A172 (cell line): ENCODE data around the gene PPP1R27. TPM values are rescaled to one million over a fixed set of nuclear protein-coding genes. Genes with fewer than 3 reads are reported as not detected.

Source experiments
- DNase-seq: peaks from one replicate; pipeline ENCODE4 v3.0.0-alpha.2; 2015; ENCODE audit warnings: low spot score
- total RNA-seq: library from RNA; depleted of rRNA; stranded (reverse); fragments of >200 nt; shearing (Covaris generic); gene quantifications from 2 replicates; pipeline ENCODE4 v1.2.3, GENCODE V29; 2014; rRNA removed

The PPP1R27 gene
- total RNA-seq, 1 experiment from 2014 or later = not detected

DNA sequence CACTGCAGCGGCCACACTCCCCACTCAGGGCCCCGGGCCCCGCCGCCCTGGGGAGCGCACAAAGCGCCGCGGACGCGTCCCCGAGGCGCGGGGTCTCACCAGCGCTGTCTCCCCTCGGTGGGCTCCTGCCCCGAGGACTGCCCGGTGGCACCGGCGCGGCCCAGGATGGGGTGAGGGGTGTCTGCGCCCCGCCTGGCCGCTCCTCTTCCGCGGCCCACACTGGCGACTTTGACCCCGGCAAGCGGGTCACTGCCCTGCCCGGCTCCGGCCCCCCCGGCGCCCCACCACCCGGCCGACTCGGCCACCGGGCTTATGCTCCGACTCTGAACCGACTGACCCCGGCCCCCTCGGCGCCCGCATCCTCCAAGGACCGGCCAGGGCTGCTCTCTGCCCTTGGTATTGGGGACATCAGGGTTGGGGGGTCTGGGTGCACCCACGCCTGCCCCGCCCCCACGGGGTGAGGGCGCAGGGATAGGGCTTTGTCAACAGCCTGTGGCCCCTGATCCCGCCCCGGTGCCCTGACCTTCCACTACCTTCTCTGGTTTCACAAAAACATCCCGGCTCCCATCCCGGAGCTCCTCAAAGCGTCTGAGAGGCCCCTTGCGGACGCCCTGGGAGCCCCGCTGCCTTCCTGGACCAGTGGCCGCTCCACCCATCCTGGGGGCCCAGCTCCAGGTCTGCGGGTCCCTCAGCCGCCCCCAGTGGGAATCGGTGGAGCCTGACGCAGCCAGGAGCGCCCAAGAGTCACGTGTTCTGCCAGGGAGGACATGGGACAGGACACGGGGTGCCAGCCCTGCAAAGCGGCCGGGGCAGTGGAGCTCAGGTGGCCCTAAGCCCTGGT is 30.1 kb downstream of the PPP1R27 start:
- no peak for DNase-seq

DNA sequence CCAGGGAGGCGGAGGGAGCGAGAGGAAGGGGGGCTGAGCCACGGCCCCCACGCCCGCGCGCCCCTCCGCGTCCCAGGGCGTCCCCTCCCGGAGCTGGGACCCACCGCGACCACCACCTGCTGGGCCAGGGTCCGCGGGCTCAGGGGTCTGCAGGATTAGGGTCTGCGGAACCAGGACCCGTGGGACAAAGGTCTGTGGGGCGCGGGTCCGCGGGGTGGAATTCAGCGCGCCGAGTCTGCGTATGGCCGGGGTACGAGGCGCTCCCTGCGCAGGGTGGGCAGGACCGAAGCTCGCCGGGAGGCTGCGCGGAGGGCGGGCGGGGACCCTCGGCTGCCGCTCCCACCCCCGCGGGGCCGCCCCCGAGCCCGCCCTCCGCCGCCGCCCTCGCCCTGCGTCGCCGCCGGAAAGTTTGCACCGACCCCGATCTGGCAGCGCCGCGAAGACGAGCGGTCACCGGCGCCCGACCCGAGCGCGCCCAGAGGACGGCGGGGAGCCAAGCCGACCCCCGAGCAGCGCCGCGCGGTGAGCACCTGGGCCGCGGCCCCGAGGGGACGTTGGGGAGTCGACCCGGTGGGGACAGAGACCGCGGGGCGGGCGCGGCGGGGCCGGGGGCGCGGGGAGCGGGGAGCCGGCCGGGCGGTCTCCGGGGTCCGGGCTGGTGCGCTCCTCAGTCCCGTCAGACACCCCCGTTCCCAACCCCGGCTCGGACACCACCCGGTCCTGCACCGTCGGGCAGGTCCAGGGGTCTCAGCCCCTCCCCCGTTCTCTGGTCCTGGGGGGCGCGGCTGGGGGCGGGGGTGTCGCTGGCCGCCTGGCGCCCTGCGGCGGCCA is 30.9 kb downstream of the PPP1R27 start, which contains the start of gene GCGR:
TSS of gene GCGR (plus strand) at position 423 of the 831 bp plus-strand sequence. CDS start 4,869 bp downstream, outside the sequence.
- no peak for DNase-seq

DNA sequence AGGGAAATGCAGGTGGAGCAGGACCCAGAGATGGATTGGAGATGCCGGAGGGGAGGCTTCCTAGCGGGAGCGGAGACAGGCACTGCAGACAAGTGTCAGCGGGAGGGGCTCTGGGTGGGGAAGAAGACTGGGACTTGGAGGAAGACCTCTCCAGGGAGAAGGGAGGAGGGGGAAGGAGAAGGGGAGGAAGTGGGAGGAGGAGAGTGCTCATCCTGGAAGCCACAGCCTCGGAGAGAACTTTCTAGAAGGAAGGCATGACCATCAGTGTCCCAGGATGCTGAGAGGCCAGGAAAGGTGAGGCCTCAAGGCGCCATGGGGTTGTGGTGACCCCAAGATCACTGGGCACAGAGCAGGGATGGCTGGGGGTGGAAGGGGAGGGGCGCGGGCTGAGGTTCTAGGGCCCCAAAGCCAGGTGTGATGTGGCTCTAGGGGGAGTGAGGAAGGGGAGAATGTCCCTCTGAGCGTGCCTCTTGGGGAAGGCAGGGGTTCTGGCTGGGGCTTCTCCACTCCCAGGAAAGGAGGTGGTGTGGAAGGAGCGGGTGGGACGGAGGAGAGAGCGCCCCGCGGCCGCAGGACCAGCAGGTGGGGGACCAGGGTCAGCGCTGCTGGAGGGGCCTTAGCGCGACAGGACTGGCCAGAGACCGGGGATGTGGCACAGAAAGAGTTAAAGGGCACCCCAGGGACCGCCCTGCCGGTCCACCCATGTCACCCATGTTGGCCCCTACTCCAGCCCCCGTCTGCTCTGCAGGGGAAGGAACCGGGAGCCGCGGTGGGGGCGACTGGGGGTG is 31.8 kb downstream of the PPP1R27 start:
- DNase-seq = no peak

- DNase-seq = no peak
These were observed 32.6 kb downstream of the PPP1R27 start for GRCh38 chr17:81802048-81802758.

GRCh38 chr17:81801327-81801726 is 33.5 kb downstream of the PPP1R27 start:
- no peak for DNase-seq

DNA sequence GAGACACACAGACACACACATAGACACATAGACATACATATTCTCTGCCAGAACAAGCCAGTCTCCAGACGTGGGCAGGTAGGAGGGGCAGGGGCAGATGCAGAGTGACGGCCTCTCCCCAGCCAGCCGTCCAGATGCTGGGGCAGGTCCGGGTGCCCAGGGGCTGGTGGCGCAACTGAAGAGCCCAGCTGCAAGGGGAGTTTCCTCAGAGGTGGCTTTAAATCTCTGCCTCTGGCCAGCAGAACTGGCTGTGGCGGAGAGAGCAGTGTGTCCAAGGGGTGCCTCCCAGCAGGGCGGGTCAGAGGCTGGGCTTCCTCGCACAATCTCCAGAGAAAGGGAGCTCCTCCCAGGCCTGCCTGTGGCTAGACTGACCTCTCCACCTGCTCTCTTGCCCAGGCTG is 40.3 kb downstream of the PPP1R27 start:
- DNase-seq = peak; percentile 53

DNA sequence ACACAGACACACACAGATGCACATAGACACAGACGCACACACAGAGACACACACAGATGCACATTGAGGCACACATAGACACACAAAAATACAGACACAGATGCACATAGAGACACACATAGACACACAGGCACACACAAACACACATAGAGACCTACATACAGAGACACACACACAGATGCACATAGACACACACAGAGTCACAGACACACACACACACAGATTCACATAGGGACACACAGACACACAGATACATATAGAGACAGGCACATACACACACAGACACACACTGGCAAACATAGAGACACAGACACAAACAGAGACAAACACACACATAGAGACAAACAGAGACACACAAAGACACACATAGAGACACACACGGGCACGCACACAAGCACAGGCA is 40.8 kb downstream of the PPP1R27 start:
- no peak for DNase-seq

DNA sequence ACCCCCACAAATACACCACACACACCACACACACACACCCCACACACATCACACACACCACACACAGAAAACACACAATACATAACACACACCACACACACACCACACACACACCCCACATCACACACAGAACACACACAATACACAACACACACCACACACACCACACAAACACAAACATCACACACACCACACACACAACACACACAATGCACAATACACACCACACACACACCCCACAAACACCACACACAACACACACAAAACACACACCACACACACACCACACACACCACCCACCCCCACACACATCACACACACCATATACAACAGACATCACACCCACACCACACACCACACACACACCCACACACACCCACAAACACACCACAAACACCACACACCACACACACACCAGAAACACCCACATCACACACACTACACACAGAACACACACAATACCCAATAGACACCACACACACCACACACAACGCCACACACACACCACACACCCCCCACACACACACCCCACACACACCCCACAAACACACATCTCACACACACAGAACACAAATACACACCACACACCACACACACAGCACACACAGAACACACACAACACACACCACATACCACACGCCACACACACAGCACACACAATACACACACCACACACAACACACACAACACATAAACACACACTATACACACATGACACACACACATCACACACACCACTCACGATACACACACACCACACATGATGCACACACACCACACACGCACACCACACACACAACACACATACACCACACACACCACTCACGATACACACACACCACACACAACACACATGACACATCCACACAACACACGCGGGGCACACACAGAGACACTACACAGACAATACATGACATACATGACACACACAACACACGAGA is 41.9 kb downstream of the PPP1R27 start:
- DNase-seq = no peak

Other genes starting within 250 kb of the PPP1R27 start
- 89.3 and 93.9 TPM in 2 replicates for gene NPLOC4, start 197.9 kb downstream of the PPP1R27 start, total RNA-seq
- gene TSPAN10, start 197.9 kb downstream of the PPP1R27 start, total RNA-seq = 5.7 and 6.8 TPM in 2 replicates
- 1.1 and 2.0 TPM in 2 replicates for gene PDE6G, start 178.5 kb downstream of the PPP1R27 start, total RNA-seq
- gene OXLD1, start 168.4 kb downstream of the PPP1R27 start, total RNA-seq = 42.0 and 58.8 TPM in 2 replicates
- gene CCDC137, start 168.3 kb downstream of the PPP1R27 start, total RNA-seq = 18.5 and 21.7 TPM in 2 replicates
- 41.0 and 45.6 TPM in 2 replicates for gene ARL16, start 151.3 kb downstream of the PPP1R27 start, total RNA-seq
- gene HGS, start 151.0 kb downstream of the PPP1R27 start, total RNA-seq = 144 and 199 TPM in 2 replicates
- gene MRPL12, start 131.7 kb downstream of the PPP1R27 start, total RNA-seq = 32.3 and 37.0 TPM in 2 replicates
- gene SLC25A10, start 122.8 kb downstream of the PPP1R27 start, total RNA-seq = 81.5 and 101 TPM in 2 replicates
- not detected in 2 replicates for gene GCGR, start 30.9 kb downstream of the PPP1R27 start, total RNA-seq
- gene MCRIP1, start 1.8 kb downstream of the PPP1R27 start, total RNA-seq = 45.8 and 51.4 TPM in 2 replicates
- gene P4HB, start 25.5 kb upstream of the PPP1R27 start, total RNA-seq = 1,091 and 1,235 TPM in 2 replicates
- gene ARHGDIA, start 36.3 kb upstream of the PPP1R27 start, total RNA-seq = 173 and 183 TPM in 2 replicates
- gene ALYREF, start 56.5 kb upstream of the PPP1R27 start, total RNA-seq = 376 and 393 TPM in 2 replicates
- gene ANAPC11, start 56.7 kb upstream of the PPP1R27 start, total RNA-seq = 207 and 245 TPM in 2 replicates
- 0.77 and 1.8 TPM in 2 replicates for gene NPB, start 67.2 kb upstream of the PPP1R27 start, total RNA-seq
- 93.8 and 108 TPM in 2 replicates for gene PCYT2, start 76.3 kb upstream of the PPP1R27 start, total RNA-seq
- 34.9 and 47.0 TPM in 2 replicates for gene SIRT7, start 83.1 kb upstream of the PPP1R27 start, total RNA-seq
- gene MAFG, start 92.7 kb upstream of the PPP1R27 start, total RNA-seq = 30.1 and 37.6 TPM in 2 replicates
- 70.2 and 84.1 TPM in 2 replicates for gene PYCR1, start 102.2 kb upstream of the PPP1R27 start, total RNA-seq
- gene MYADML2, start 112.2 kb upstream of the PPP1R27 start, total RNA-seq = not detected in 2 replicates
- 0.14 and 1.9 TPM in 2 replicates for gene NOTUM, start 126.1 kb upstream of the PPP1R27 start, total RNA-seq
- 22.4 and 25.8 TPM in 2 replicates for gene ASPSCR1, start 142.6 kb upstream of the PPP1R27 start, total RNA-seq
- 155 and 163 TPM in 2 replicates for gene CENPX, start 187.8 kb upstream of the PPP1R27 start, total RNA-seq
- 28.0 and 38.0 TPM in 2 replicates for gene LRRC45, start 188.3 kb upstream of the PPP1R27 start, total RNA-seq
- 7.0 TPM in 1 of 2 replicates, not detected in the other for gene RAC3, start 196.6 kb upstream of the PPP1R27 start, total RNA-seq
- 104 and 113 TPM in 2 replicates for gene DCXR, start 202.6 kb upstream of the PPP1R27 start, total RNA-seq
- 42.8 and 50.1 TPM in 2 replicates for gene RFNG, start 216.8 kb upstream of the PPP1R27 start, total RNA-seq
- gene GPS1, start 216.8 kb upstream of the PPP1R27 start, total RNA-seq = 185 and 187 TPM in 2 replicates
- gene DUS1L, start 230.8 kb upstream of the PPP1R27 start, total RNA-seq = 107 and 165 TPM in 2 replicates